Measurements from ENCODE around the gene SMIM17. TPM values are rescaled to one million over a fixed set of nuclear protein-coding genes. Genes with fewer than 3 reads are reported as not detected.
A peak's percentile ranks its signal among the peaks of the same experiment; 100 is the strongest.

The SMIM17 gene
- total RNA-seq, 1 experiment from 2014 or later = not detected

DNA sequence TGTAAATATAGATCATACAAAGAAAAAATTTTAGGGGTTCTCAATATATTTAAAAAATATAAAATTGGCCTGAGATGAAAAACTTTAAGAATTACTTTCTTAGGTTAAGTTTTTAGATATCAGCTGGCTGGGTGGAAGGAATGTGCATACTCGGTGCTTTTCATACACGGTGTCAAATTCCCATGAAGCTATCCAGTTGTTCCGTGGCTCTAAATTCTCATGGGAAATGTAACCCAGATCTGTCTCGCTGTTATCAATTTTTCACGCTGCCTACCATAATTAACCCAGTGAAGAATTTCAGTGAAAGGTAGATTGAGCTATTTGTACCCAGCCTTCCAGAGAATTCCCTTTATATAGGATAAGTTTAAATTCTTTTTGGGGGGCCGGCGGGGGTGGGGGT, 40.2 kb downstream of the SMIM17 start:
- no peak overlapping the region for H3K27ac ChIP-seq (ENCODE audit: low read depth, low read length)
- ATAC-seq = no peak
- no peaks in the 10 kb centered on the region for H3K4me1 ChIP-seq (ENCODE audit: control insufficient read depth in 1 of 2, insufficient read depth in 2 of 2, low read length in 2 of 2)
- H3K79me2 ChIP-seq (ENCODE audit: insufficient read depth, low read length) = no peaks in the 10 kb centered on the region
- no peak for DNase-seq (ENCODE audit: low read depth, low spot score)
- intact Hi-C loops (cut with micrococcal nuclease) = no loop called here
- H3K27me3 ChIP-seq (ENCODE audit: insufficient read depth, low read length) = no peaks in the 10 kb centered on the region
- no peak overlapping the region for H3K9ac ChIP-seq (ENCODE audit: low read length)
- RAD21 ChIA-PET (ENCODE audit: low non-redundant PET in 1 of 2, low total read pairs in 2 of 2, uncharacterized antibody in 2 of 2, unreplicated experiment in 2 of 2) = no interaction called here
- POLR2A ChIA-PET = no interaction called here
- H4K20me1 ChIP-seq (ENCODE audit: insufficient read depth) = no peaks in the 10 kb centered on the region
- H3K9me2 ChIP-seq (ENCODE audit: insufficient read depth) = no peaks in the 10 kb centered on the region
- no peak overlapping the region for H3K4me2 ChIP-seq (ENCODE audit: low read length)
- CTCF ChIA-PET = no interaction called here
- no TSS peak for BruUV-seq (replicated peaks)
- no peak overlapping the region for H2AFZ ChIP-seq (ENCODE audit: low read depth, low read length, poor library complexity, severe bottlenecking)
- H3K9me3 ChIP-seq (ENCODE audit: control insufficient read depth in 1 of 2, insufficient read depth in 1 of 2, low read depth in 1 of 2, low read length in 2 of 2) = peaks cover 0 to 8% of the 10 kb centered on the region in 2 experiments; a peak in 2 of 4 replicates
- no peak for TF ChIP-seq CEBPB (IDR thresholded peaks at IDR 0.05; ENCODE audit: low read depth)
- H3K4me3 ChIP-seq (replicated peaks in 1 of 2; ENCODE audit: low read depth in 1 of 2, low read length in 2 of 2) = no peak overlapping the region
- H3K36me3 ChIP-seq (ENCODE audit: control insufficient read depth in 1 of 2, insufficient read depth in 2 of 2, low read length in 2 of 2) = no peaks in the 10 kb centered on the region

DNA sequence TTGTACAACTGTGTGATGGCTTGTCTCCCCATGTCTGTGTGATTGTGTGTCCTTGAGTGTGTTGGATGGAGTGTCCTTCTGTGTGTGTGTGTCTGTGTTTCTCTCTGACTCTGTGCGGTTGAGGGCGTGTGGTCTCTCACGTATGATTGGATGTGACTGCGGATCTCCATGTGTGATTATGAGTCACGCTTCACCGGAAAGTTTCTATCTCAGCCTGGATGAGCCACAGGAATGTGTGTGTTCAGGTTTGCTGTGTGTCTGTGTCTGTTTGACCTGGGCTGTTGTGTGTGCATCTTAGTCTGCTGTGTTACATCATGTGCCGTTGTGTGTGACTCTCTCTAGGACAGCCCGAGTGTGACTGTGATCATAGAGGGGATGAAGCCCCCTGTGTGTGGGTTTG, 44.1 kb downstream of the SMIM17 start:
- ChIA-PET RAD21 (ENCODE audit: low non-redundant PET in 1 of 2, low total read pairs in 2 of 2, uncharacterized antibody in 2 of 2, unreplicated experiment in 2 of 2) (no interaction called here), CTCF (no interaction called here), POLR2A (no interaction called here)
- no peaks in the 10 kb centered on the region for H3K27me3 ChIP-seq (ENCODE audit: insufficient read depth, low read length)
- H3K79me2 ChIP-seq (ENCODE audit: insufficient read depth, low read length) = no peaks in the 10 kb centered on the region
- no peak overlapping the region for H3K4me3 ChIP-seq (replicated peaks in 1 of 2; ENCODE audit: low read depth in 1 of 2, low read length in 2 of 2)
- H3K9me3 ChIP-seq (ENCODE audit: control insufficient read depth in 1 of 2, insufficient read depth in 1 of 2, low read depth in 1 of 2, low read length in 2 of 2) = peaks cover 6 to 7% of the 10 kb centered on the region in 2 experiments; a peak in 2 of 4 replicates
- H3K9ac ChIP-seq (ENCODE audit: low read length) = no peak overlapping the region
- no peak overlapping the region for H3K27ac ChIP-seq (ENCODE audit: low read depth, low read length)
- H3K4me2 ChIP-seq (ENCODE audit: low read length) = no peak overlapping the region
- TF ChIP-seq POLR2A (IDR thresholded peaks at IDR 0.05; ENCODE audit: borderline replicate concordance, extremely low read depth, insufficient read depth, insufficient read length) = no peak
- no peak for TF ChIP-seq EZH2 (IDR thresholded peaks at IDR 0.05)
- no TSS peak for BruUV-seq (replicated peaks)
- ATAC-seq (no peak), DNase-seq (ENCODE audit: low read depth, low spot score) (no peak)
- no peaks in the 10 kb centered on the region for H3K9me2 ChIP-seq (ENCODE audit: insufficient read depth)
- H3K4me1 ChIP-seq (ENCODE audit: control insufficient read depth in 1 of 2, insufficient read depth in 2 of 2, low read length in 2 of 2) = no peaks in the 10 kb centered on the region
- intact Hi-C loops (cut with micrococcal nuclease) = no loop called here
- H2AFZ ChIP-seq (ENCODE audit: low read depth, low read length, poor library complexity, severe bottlenecking) = no peak overlapping the region
- no peaks in the 10 kb centered on the region for H3K36me3 ChIP-seq (ENCODE audit: control insufficient read depth in 1 of 2, insufficient read depth in 2 of 2, low read length in 2 of 2)
- H4K20me1 ChIP-seq (ENCODE audit: insufficient read depth) = no peaks in the 10 kb centered on the region

DNA sequence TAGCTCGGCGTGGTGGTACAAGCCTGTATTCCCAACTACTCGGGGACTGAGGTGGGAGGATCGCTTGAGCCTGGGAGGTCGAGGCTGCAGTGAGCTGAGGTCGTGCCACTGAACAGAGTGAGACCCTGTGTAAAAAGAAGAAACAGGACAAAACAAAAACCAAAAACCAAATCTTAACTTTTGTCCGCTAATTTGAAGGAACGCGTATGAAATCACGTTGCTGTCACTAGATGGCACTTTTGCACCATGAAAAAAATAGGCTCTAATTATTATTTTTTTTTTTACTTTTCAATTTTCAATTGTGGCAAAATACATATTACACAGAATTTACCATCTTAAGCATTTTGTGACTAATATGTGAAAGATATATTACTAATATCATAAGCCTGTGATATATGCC, 46.2 kb downstream of the SMIM17 start:
- no peak for ATAC-seq
- no peak overlapping the region for H3K27ac ChIP-seq (ENCODE audit: low read depth, low read length)
- CTCF ChIA-PET = no interaction called here
- H3K4me3 ChIP-seq (replicated peaks in 1 of 2; ENCODE audit: low read depth in 1 of 2, low read length in 2 of 2) = no peak overlapping the region
- H3K9me2 ChIP-seq (ENCODE audit: insufficient read depth) = no peaks in the 10 kb centered on the region
- intact Hi-C loops (cut with micrococcal nuclease) = no loop called here
- no peak overlapping the region for H2AFZ ChIP-seq (ENCODE audit: low read depth, low read length, poor library complexity, severe bottlenecking)
- H3K79me2 ChIP-seq (ENCODE audit: insufficient read depth, low read length) = no peaks in the 10 kb centered on the region
- no TSS peak for BruUV-seq (replicated peaks)
- H3K27me3 ChIP-seq (ENCODE audit: insufficient read depth, low read length) = no peaks in the 10 kb centered on the region
- H3K4me2 ChIP-seq (ENCODE audit: low read length) = no peak overlapping the region
- H3K9me3 ChIP-seq (ENCODE audit: control insufficient read depth in 1 of 2, insufficient read depth in 1 of 2, low read depth in 1 of 2, low read length in 2 of 2) = peaks cover 6 to 20% of the 10 kb centered on the region in 2 experiments; a peak in 2 of 4 replicates
- peak; percentile 21; the same call in 1 of the 2 replicates for TF ChIP-seq RAD21 (IDR thresholded peaks at IDR 0.05; ENCODE audit: low read depth)
- TF ChIP-seq SP1 (IDR thresholded peaks at IDR 0.05; ENCODE audit: low read depth) = no peak
- no peaks in the 10 kb centered on the region for H4K20me1 ChIP-seq (ENCODE audit: insufficient read depth)
- H3K4me1 ChIP-seq (ENCODE audit: control insufficient read depth in 1 of 2, insufficient read depth in 2 of 2, low read length in 2 of 2) = no peaks in the 10 kb centered on the region
- no peaks in the 10 kb centered on the region for H3K36me3 ChIP-seq (ENCODE audit: control insufficient read depth in 1 of 2, insufficient read depth in 2 of 2, low read length in 2 of 2)
- RAD21 ChIA-PET (ENCODE audit: low non-redundant PET in 1 of 2, low total read pairs in 2 of 2, uncharacterized antibody in 2 of 2, unreplicated experiment in 2 of 2) = no interaction called here
- DNase-seq (ENCODE audit: low read depth, low spot score) = no peak
- POLR2A ChIA-PET = no interaction called here
- no peak overlapping the region for H3K9ac ChIP-seq (ENCODE audit: low read length)

All from HCT116 (cell line).